Loucy (cell line): ENCODE data around the gene INPP4A.

ENCODE experiments used
- H2AFZ ChIP-seq: fragments of 200-600 bp; sonication (generic); 2 replicates; pipeline ENCODE4 v1.6.0; 2016; ENCODE audit warnings: antibody characterized with exemption, mild to moderate bottlenecking, low read length, moderate library complexity
- H3F3A ChIP-seq: fragments of 200-600 bp; 2 replicates; pipeline ENCODE4 v1.6.0; 2016; ENCODE audit warnings: antibody characterized with exemption, low read depth, mild to moderate bottlenecking
- H3K27me3 ChIP-seq: fragments of 200-600 bp; sonication (generic); 2 replicates; pipeline ENCODE4 v1.6.1; 2014; ENCODE audit warnings: low read length, mild to moderate bottlenecking; ENCODE audit not compliant: insufficient read depth, poor library complexity, severe bottlenecking
- H3K36me3 ChIP-seq: fragments of 200-600 bp; sonication (generic); 2 replicates; pipeline ENCODE4 v1.6.1; 2016; ENCODE audit warnings: low read length; ENCODE audit not compliant: insufficient read depth
- H3K4me1 ChIP-seq: fragments of 200-600 bp; sonication (generic); 2 replicates; pipeline ENCODE4 v1.5.1; 2014; ENCODE audit warnings: low read length, mild to moderate bottlenecking; ENCODE audit not compliant: insufficient read depth, poor library complexity, severe bottlenecking
- H3K4me2 ChIP-seq: fragments of 200-600 bp; sonication (generic); 2 replicates; pipeline ENCODE4 v1.6.0; 2014; ENCODE audit warnings: antibody characterized with exemption, low read length, low read depth, mild to moderate bottlenecking; ENCODE audit not compliant: poor library complexity, severe bottlenecking
- H3K4me3 ChIP-seq: fragments of 200-600 bp; sonication (generic); 2 replicates; pipeline ENCODE4 v1.5.1; 2014; ENCODE audit warnings: low read length, mild to moderate bottlenecking, mixed read lengths; ENCODE audit not compliant: poor library complexity, severe bottlenecking
- H3K79me2 ChIP-seq: fragments of 200-600 bp; sonication (generic); 2 replicates; pipeline ENCODE4 v1.6.1; 2014; ENCODE audit warnings: low read length; ENCODE audit not compliant: insufficient read depth
- H3K9ac ChIP-seq: fragments of 200-600 bp; sonication (generic); 2 replicates; pipeline ENCODE4 v1.6.0; 2014; ENCODE audit warnings: mild to moderate bottlenecking, low read depth, low read length, moderate library complexity; ENCODE audit not compliant: poor library complexity, severe bottlenecking
- H3K9me2 ChIP-seq: fragments of 200-600 bp; sonication (generic); replicated peaks from 2 replicates; pipeline ENCODE4 v1.6.1; 2016; ENCODE audit warnings: low read depth, low read length, mixed read lengths
- H3K9me3 ChIP-seq: fragments of 200-600 bp; sonication (generic); 2 replicates; pipeline ENCODE4 v1.6.1; 2014; ENCODE audit warnings: mild to moderate bottlenecking, antibody characterized with exemption, low read length, low read depth; ENCODE audit not compliant: insufficient read depth
- H4K20me1 ChIP-seq: fragments of 200-600 bp; sonication (generic); 2 replicates; pipeline ENCODE4 v1.6.0; 2014; ENCODE audit warnings: antibody characterized with exemption, low read length, mild to moderate bottlenecking; ENCODE audit not compliant: insufficient read depth, poor library complexity, severe bottlenecking
- EZH2phosphoT487 ChIP-seq: fragments of 200-600 bp; IDR thresholded peaks from 2 replicates; pipeline ENCODE4 v1.6.1; 2018; ENCODE audit warnings: antibody characterized with exemption, mild to moderate bottlenecking, moderate library complexity, borderline replicate concordance
- TF ChIP-seq, protein P1 (sequence below): fragments of 200-600 bp; sonication (generic); conservative IDR thresholded peaks from 2 replicates; pipeline ENCODE4 v1.5.1; 2014; ENCODE audit warnings: mild to moderate bottlenecking, antibody characterized with exemption, low read length

Gene INPP4A

DNA sequence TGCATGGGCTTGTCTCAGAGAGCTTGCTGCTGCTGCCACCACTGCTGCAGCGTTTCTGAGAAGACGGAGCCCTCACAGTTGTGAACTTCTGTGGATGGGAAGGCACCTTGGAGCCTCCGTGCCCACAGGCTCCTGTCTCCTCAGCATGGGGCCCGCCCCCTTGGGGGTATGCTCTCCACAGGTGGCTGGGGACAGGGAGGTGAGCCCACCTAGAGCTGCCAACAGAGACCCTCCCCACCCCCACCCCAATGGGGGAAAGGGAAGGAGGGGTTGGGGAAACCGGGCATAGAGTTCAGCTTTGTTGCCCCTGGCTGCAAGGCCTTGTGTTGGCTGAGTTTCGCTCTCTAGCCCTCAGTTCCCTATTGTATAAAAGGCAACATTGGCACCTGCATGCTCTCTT, 76.1 kb downstream of the INPP4A start:
- Histone ChIP-seq H2AFZ (no peak overlapping the region), H3K9me2 (no peaks in the 10 kb centered on the region), H3K4me3 (no peak overlapping the region), H3K79me2 (peaks cover 25% of the 10 kb centered on the region; the same call in 1 of the 2 replicates), H3K4me2 (no peak overlapping the region), H3K4me1 (peaks cover 10% of the 10 kb centered on the region), H3K27me3 (no peaks in the 10 kb centered on the region), H3F3A (no peaks in the 10 kb centered on the region), H3K9me3 (no peaks in the 10 kb centered on the region), H3K36me3 (peaks cover 30% of the 10 kb centered on the region; the same call in 1 of the 2 replicates), H4K20me1 (no peaks in the 10 kb centered on the region), H3K9ac (no peak overlapping the region)
- no peak for TF ChIP-seq EZH2phosphoT487
- TF ChIP-seq, protein P1, sequence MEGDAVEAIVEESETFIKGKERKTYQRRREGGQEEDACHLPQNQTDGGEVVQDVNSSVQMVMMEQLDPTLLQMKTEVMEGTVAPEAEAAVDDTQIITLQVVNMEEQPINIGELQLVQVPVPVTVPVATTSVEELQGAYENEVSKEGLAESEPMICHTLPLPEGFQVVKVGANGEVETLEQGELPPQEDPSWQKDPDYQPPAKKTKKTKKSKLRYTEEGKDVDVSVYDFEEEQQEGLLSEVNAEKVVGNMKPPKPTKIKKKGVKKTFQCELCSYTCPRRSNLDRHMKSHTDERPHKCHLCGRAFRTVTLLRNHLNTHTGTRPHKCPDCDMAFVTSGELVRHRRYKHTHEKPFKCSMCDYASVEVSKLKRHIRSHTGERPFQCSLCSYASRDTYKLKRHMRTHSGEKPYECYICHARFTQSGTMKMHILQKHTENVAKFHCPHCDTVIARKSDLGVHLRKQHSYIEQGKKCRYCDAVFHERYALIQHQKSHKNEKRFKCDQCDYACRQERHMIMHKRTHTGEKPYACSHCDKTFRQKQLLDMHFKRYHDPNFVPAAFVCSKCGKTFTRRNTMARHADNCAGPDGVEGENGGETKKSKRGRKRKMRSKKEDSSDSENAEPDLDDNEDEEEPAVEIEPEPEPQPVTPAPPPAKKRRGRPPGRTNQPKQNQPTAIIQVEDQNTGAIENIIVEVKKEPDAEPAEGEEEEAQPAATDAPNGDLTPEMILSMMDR, result no peak

DNA sequence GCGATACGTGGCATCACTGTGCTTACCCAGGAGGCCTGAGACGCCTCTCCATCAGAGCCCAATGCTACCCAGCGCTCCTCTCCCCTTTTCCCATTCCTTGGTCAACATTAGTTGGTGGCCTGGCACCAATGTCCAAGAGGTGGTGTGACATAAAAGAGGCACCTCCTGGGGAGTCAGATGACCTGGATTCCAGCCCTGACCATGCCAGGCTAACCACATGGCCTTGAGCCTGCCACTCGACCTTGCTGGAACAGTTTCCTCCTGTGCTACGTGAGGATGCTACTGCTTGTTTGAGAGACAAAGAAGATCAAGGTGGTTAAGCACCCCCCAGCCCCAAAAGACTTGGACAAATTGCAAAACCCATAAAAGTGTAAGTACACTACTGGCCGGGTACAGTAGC, 76.6 kb downstream of the INPP4A start:
- H3K36me3 ChIP-seq, result peaks cover 30% of the 10 kb centered on the region; the same call in 1 of the 2 replicates
- H3K4me2 ChIP-seq, result no peak overlapping the region
- no peaks in the 10 kb centered on the region for H4K20me1 ChIP-seq
- H2AFZ ChIP-seq, result no peak overlapping the region
- H3F3A ChIP-seq, result no peaks in the 10 kb centered on the region
- no peak overlapping the region for H3K4me3 ChIP-seq
- TF ChIP-seq EZH2phosphoT487, result no peak
- TF ChIP-seq, protein P1, result no peak
- H3K27me3 ChIP-seq, result no peaks in the 10 kb centered on the region
- H3K4me1 ChIP-seq, result peaks cover 8% of the 10 kb centered on the region
- no peaks in the 10 kb centered on the region for H3K9me2 ChIP-seq
- no peak overlapping the region for H3K9ac ChIP-seq
- peaks cover 20% of the 10 kb centered on the region; the same call in 1 of the 2 replicates for H3K79me2 ChIP-seq
- no peaks in the 10 kb centered on the region for H3K9me3 ChIP-seq

DNA sequence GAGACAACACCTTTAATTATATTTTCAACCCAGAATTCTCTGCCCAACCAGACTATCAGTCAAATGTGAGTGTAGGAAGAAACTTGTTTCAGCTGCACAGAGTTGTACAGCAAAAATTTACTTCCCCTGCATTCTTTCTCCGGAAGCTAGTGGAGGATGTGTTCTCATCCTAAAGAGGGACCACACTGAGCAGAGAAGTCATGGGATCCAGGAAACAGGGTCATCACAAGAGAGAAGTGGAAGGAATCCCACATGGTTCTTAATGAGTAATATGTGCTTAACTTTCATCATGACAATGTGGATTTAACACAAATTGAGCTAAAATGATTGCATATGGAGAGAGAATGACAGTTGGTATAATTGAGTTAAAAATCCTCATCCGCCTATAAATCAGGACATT, 78.2 kb downstream of the INPP4A start:
- Histone ChIP-seq H3K4me2 (no peak overlapping the region), H4K20me1 (no peaks in the 10 kb centered on the region), H3K4me3 (no peak overlapping the region), H3K9ac (no peak overlapping the region), H3K79me2 (peaks cover 12% of the 10 kb centered on the region; the same call in 1 of the 2 replicates), H3F3A (no peaks in the 10 kb centered on the region), H3K27me3 (no peaks in the 10 kb centered on the region), H2AFZ (no peak overlapping the region), H3K9me2 (no peaks in the 10 kb centered on the region), H3K4me1 (peaks cover 2% of the 10 kb centered on the region), H3K36me3 (peaks cover 31% of the 10 kb centered on the region), H3K9me3 (peaks cover 10% of the 10 kb centered on the region)
- no peak for TF ChIP-seq EZH2phosphoT487
- TF ChIP-seq, protein P1, result no peak
